Muscle layer of colon (tissue), 2 donors: ENCODE results near the gene PHF14.

Experiments used
- H3K27ac ChIP-seq: one replicate; pipeline ENCODE4 v1.7.0; 2013; ENCODE audit warnings: low read depth, mild to moderate bottlenecking, low read length, moderate library complexity
- H3K27me3 ChIP-seq, 2 donors: one replicate each; pipeline ENCODE4 v1.7.0; 2013; ENCODE audit warnings: low read length in 2 of 2, mild to moderate bottlenecking in 2 of 2; ENCODE audit not compliant: insufficient read depth in 2 of 2, control insufficient read depth in 1 of 2
- H3K36me3 ChIP-seq: one replicate; pipeline ENCODE4 v1.7.0; 2013; ENCODE audit warnings: mild to moderate bottlenecking, low read length; ENCODE audit not compliant: insufficient read depth
- H3K4me1 ChIP-seq: one replicate; pipeline ENCODE4 v1.7.0; 2013; ENCODE audit warnings: mild to moderate bottlenecking, low read length; ENCODE audit not compliant: insufficient read depth
- H3K4me3 ChIP-seq, 2 donors: one replicate each; pipeline ENCODE4 v1.7.0; 2013; ENCODE audit warnings: low read length in 2 of 2, low read depth in 1 of 2, mild to moderate bottlenecking in 1 of 2, moderate library complexity in 1 of 2
- H3K9ac ChIP-seq: one replicate; pipeline ENCODE4 v1.7.0; 2013; ENCODE audit warnings: low read length
- H3K9me3 ChIP-seq: one replicate; pipeline ENCODE4 v1.7.0; 2013; ENCODE audit warnings: mild to moderate bottlenecking, low read length
- donor health status: abdominal sarcoma.
- donor health status: Adenocarcinoma of cecum.

Gene PHF14

DNA sequence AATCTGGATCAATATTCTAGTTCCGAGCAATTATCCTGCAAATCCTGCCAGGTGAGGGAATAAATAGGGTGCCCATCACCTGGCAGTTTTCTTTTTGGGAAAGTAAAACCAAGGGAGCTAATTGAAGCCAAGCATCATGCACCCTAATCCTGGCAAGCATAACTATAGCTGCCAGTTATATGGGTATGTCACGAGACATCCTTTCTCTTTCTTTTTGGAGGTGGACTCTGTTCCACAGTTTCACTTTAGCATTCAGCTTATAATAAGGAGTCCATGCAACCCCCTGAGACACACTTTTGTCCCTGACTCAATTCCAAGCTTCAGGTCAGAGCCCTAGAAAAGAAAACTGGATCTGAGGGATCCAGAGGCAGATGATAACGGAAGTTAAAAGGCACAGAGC is 222.5 kb downstream of the PHF14 start:
- H3K4me3 ChIP-seq = no peak overlapping the region
- H3K27me3 ChIP-seq = no peaks in the 10 kb centered on the region
- H3K36me3 ChIP-seq = no peaks in the 10 kb centered on the region
- H3K9ac ChIP-seq = no peak overlapping the region
- H3K4me1 ChIP-seq = peaks cover 9% of the 10 kb centered on the region
- H3K27ac ChIP-seq = no peak overlapping the region
- H3K9me3 ChIP-seq = no peaks in the 10 kb centered on the region

DNA sequence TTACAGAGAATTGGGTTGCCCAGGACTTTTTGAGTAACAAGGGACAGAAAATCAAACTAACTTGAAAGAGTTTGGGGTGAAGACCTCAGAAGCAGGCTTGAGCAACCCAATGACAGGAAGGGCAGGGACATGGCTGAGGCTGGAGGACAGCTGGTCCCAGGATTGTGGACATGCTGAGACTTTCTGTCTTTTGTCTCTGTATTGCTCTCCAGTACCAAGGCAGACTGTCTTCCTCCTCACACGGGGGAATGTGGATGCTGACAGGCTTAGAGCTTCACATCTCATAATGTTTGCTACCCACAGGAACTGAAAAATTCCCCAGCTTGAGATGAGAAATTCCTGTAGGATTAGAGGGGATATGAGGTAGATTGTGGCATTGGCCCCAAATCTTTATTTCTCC is 229.6 kb downstream of the PHF14 start:
- no peaks in the 10 kb centered on the region for H3K4me1 ChIP-seq
- H3K9ac ChIP-seq = no peak overlapping the region
- H3K4me3 ChIP-seq = no peak overlapping the region
- no peaks in the 10 kb centered on the region for H3K27me3 ChIP-seq
- no peak overlapping the region for H3K27ac ChIP-seq
- no peaks in the 10 kb centered on the region for H3K36me3 ChIP-seq
- H3K9me3 ChIP-seq = no peaks in the 10 kb centered on the region

DNA sequence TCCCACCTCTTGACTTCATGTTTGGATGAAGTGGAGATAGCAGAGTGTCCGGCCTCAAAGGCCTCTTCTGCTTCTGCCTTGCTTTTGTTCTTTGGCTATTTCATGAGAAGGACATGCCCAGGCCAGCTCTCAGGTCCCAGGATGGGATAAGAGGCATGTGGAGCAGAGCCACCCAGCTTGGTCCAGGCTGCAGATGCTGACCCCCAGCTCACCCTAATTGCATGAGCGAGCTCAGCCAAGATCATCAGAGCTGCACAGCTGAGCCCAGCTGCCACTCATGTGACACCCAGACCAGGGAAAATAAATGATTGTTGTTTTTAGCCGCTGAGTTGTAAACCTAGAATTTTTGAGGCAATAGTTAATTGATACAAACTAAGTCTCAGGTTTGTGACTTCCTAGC is 230.0 kb downstream of the PHF14 start:
- Histone ChIP-seq H3K9ac (no peak overlapping the region), H3K36me3 (no peaks in the 10 kb centered on the region), H3K9me3 (no peaks in the 10 kb centered on the region), H3K27me3 (no peaks in the 10 kb centered on the region), H3K4me3 (no peak overlapping the region), H3K27ac (no peak overlapping the region), H3K4me1 (no peaks in the 10 kb centered on the region)

DNA sequence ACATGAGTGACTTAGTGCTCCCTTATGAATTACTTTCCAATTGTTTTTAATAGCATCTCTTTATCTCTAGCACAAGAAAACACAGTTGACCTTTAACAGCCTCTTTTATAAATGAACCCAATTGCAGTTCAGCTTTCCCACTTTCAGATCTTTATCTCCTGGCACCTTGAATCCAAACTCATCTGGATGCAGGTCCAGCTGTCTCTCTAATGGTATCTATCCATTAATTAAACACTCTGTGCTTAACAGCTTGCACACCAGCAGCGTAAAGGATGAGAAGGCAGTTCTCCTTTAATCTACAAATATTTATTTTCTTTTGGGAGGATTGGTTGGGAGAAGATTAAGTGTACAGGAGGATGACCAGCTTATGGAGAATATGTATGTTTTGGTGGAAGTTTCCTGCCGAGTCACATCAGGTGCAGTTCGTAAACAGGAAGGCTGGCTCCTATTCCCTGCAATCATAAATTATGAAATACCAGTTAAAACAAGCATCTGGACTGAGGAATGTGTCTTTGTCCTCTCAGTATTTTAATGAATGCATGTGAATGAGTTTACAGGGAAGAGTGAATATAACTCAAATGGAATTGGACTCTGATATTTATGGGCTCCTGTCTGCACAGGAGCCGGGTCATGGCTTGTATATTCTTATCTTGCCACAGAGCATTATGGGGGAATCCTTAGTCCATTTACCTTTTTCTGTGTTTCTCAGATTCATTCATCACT is 232.7 kb downstream of the PHF14 start:
- H3K27ac ChIP-seq = no peak overlapping the region
- H3K27me3 ChIP-seq = no peaks in the 10 kb centered on the region
- H3K9me3 ChIP-seq = no peaks in the 10 kb centered on the region
- H3K4me3 ChIP-seq = no peak overlapping the region
- no peak overlapping the region for H3K9ac ChIP-seq
- H3K4me1 ChIP-seq = no peaks in the 10 kb centered on the region
- no peaks in the 10 kb centered on the region for H3K36me3 ChIP-seq

DNA sequence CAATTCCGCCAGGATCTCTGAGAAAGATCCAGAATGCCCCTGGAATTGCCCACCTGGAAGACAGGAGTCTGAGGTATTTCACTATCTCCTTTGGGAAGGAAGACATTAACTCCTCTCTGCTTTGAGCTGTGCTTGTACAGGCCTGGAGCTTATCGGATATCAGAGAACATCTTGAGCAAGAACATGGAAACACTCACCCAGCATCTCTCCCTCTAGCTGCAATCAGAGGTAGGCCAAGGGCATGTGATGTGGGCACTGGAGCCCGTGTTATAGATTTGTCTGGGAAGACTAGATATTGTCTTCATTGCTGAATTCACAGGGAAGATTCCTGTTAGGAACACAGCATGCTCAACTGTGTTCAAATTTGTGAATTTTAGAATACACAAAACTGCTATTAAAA is 233.9 kb downstream of the PHF14 start:
- peaks cover 4% of the 10 kb centered on the region for H3K4me1 ChIP-seq
- H3K9ac ChIP-seq = no peak overlapping the region
- no peaks in the 10 kb centered on the region for H3K36me3 ChIP-seq
- H3K27ac ChIP-seq = no peak overlapping the region
- H3K9me3 ChIP-seq = no peaks in the 10 kb centered on the region
- H3K27me3 ChIP-seq = no peaks in the 10 kb centered on the region
- H3K4me3 ChIP-seq = no peak overlapping the region

DNA sequence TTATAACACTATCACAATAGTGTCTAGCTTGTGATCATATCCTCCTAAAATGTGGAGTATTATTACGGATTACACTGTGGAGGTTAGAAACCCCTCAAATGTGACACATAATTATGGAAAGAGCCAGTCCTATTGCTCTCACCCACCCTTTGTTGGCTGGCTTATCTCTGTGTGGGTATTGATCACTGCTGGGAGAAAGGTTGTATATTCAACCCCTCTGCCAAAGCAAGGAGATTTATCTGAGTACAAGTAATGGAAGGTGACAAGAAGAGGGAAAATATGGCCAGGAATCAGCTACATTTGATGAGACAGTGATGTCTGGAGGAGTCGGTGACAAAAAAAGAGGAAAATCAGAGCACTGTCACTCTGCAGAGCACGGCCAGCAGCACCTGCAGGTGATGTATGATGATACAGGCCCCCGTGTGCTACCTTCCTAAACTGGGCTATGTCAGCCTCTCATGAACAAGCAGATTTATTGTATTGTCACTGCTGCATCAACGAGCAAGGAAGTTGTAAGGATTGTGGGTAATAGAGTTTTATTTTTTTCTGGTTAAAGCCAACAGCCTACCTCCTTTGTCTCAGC is 235.3 kb downstream of the PHF14 start:
- H3K36me3 ChIP-seq = no peaks in the 10 kb centered on the region
- no peak overlapping the region for H3K4me3 ChIP-seq
- no peaks in the 10 kb centered on the region for H3K9me3 ChIP-seq
- peaks cover 4% of the 10 kb centered on the region for H3K4me1 ChIP-seq
- no peak overlapping the region for H3K27ac ChIP-seq
- no peak overlapping the region for H3K9ac ChIP-seq
- H3K27me3 ChIP-seq = no peaks in the 10 kb centered on the region

DNA sequence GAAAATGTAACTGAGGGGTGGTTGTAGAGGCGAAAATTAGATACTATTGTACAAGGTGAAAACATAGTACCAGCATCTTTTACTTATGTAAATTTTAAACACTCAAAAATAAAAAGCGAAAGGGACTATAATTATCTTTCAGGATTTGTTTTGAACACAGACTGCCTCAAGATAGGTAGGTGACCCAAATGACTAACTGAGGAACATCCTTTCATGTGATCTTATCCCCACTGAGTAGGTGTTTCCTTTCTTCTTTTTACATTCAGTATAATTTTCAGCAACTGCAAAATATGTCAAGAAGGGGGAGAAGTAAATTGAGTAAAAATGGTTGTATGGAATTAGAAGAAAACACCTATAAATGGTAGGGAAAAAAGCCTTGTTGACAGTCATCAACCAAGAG is 236.7 kb downstream of the PHF14 start:
- Histone ChIP-seq H3K27me3 (no peaks in the 10 kb centered on the region), H3K4me3 (no peak overlapping the region), H3K4me1 (peaks cover 4% of the 10 kb centered on the region), H3K9ac (no peak overlapping the region), H3K27ac (no peak overlapping the region), H3K9me3 (no peaks in the 10 kb centered on the region), H3K36me3 (no peaks in the 10 kb centered on the region)

DNA sequence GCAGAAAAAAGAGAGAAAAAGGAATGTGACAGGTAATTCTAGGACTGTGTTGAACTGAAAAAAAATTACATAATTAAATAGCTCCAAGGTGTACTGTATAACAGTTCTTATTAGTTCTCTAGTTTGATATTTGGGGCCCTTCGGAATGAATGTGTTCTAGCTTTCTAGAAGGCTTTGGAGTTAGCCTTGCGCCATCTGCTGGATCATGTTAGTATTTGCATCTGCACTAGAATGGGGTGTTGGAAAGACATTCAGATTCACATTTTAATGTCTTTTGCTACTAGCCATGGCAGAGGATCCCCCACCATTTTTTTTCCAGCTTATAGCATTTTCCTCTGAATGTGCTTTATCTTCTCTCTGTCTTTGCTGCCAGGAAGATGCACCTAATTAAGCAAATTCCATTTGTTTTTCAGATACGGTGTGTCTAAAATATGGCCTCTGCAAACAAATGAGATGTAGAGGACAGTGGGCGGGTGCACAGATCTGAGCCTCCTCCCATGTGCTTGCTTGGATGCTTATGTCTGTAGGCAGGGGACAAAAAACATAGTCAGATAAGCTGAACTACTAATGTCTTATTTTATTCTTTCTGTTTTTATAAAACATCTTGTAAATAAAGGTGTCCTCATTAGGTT is 238.5 kb downstream of the PHF14 start:
- no peak overlapping the region for H3K4me3 ChIP-seq
- no peak overlapping the region for H3K9ac ChIP-seq
- H3K4me1 ChIP-seq = peaks cover 4% of the 10 kb centered on the region
- H3K27me3 ChIP-seq = no peaks in the 10 kb centered on the region
- no peaks in the 10 kb centered on the region for H3K9me3 ChIP-seq
- no peaks in the 10 kb centered on the region for H3K36me3 ChIP-seq
- no peak overlapping the region for H3K27ac ChIP-seq

DNA sequence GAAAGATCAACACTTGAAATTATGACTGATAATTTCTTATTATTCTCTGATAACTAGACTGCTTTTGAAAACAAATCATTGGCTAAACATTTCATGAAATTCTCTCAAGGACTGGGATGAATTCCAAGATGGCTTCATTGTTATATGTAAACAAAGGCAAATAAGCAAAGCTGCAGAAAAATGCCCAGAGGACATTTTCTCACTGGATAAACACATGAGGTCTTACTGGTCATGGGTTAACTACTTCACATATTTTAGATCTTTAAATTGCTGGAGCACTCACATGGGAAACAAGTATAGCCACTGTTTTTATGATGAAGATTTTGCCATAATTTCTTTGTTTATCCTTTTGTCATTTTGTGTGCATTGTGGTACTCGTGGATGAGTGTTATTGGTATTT is 239.1 kb downstream of the PHF14 start:
- Histone ChIP-seq H3K36me3 (no peaks in the 10 kb centered on the region), H3K9me3 (no peaks in the 10 kb centered on the region), H3K27ac (no peak overlapping the region), H3K9ac (no peak overlapping the region), H3K4me3 (no peak overlapping the region), H3K4me1 (peaks cover 4% of the 10 kb centered on the region), H3K27me3 (no peaks in the 10 kb centered on the region)

DNA sequence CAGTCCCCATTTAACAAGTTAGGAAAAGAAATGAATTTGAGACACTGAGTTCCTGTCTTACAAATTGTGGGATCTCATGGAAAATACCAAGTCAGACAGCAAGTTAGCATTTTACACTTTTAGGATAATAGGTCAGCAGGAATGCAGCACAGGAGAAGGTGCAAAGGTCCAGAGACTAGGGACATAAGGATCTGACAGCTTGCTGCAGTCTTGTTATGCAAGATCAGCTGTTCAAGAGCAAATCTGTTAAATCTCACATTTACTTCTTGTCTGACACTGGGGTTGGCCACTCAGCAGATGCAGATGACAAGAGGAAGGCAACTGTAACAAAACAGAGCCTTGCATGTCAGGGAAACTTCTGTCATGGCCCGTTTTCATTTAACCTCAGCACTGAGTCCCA is 239.6 kb downstream of the PHF14 start:
- no peak overlapping the region for H3K27ac ChIP-seq
- no peak overlapping the region for H3K4me3 ChIP-seq
- H3K9me3 ChIP-seq = no peaks in the 10 kb centered on the region

DNA sequence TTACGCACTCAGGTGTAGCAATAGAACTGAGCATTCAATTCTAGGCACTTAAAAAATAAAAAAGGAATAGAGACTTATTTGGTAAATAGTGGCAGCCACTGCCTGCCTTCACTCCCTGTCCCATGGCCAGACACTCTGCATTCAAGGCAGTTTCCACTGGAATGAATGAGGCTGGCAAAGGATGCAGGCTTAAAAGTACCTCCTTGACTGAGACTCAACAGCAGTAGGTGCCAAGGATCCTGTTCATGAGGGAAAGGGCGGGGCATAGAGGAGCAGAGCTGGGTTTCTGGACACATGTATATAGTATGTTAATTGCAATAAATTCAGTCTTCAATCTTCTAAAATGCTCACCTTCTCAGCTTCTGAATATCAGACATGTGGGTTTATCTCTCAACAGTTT is 242.6 kb downstream of the PHF14 start:
- Histone ChIP-seq H3K36me3 (no peaks in the 10 kb centered on the region), H3K4me1 (peaks cover 4% of the 10 kb centered on the region), H3K27me3 (no peaks in the 10 kb centered on the region), H3K4me3 (no peak overlapping the region), H3K9ac (no peak overlapping the region), H3K27ac (no peak overlapping the region), H3K9me3 (no peaks in the 10 kb centered on the region)

More for the DNA sequence above, 239.6 kb downstream of the PHF14 start:
- H3K27me3 ChIP-seq = no peaks in the 10 kb centered on the region
- no peak overlapping the region for H3K9ac ChIP-seq
- no peaks in the 10 kb centered on the region for H3K36me3 ChIP-seq
- peaks cover 4% of the 10 kb centered on the region for H3K4me1 ChIP-seq
